Measurements from ENCODE around the gene CACNG7. TPM values are rescaled to one million over a fixed set of nuclear protein-coding genes. Genes with fewer than 3 reads are reported as not detected.

Gene CACNG7, protein sequence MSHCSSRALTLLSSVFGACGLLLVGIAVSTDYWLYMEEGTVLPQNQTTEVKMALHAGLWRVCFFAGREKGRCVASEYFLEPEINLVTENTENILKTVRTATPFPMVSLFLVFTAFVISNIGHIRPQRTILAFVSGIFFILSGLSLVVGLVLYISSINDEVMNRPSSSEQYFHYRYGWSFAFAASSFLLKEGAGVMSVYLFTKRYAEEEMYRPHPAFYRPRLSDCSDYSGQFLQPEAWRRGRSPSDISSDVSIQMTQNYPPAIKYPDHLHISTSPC
- total RNA-seq (not detected), total RNA-seq (0 to 0.14 (median 0) reads per million in 29 experiments)
- total RNA-seq (2013), result not detected

DNA sequence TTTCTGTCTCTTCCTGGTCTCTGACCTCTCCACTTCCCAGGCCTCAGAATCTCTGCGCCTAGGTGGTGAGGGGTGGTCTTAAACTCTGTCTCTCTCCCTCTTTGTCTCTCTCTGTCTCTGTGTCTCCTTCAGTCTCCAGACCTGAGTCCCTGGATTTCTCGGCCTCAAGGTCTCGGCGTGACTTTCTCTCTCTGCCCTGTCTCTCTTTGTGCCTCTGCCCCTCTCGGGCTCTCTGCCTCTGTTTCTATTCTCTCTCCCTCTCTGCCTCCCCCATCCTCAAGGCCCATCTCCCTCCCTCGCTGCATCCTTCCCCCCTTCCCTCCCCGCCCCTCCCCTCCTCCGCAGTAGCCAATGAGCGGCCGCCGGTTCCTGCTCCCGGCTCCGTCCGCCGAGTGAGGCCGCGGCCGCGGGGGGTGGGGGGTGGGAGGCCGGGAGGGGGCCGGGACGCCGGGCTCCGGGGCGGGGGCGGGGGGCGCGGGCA, at the start of gene CACNG7:
Gene CACNG7 (plus strand): TSS at position 344 of the 481 bp plus-strand sequence. CDS start 3,554 bp downstream, outside the sequence.
- ChIA-PET CTCF (no interaction called here), POLR2A (no interaction called here)
- H3K27ac ChIP-seq (ENCODE audit: low read length), result no peak within 1 kb of the TSS
- H3K36me3 ChIP-seq (ENCODE audit: control insufficient read depth in 2 of 2, extremely low read depth in 1 of 2, insufficient read depth in 1 of 2, low read length in 1 of 2), result no peaks in the 10 kb centered on the region
- H3K4me3 Mint-ChIP-seq, result peak within 1 kb of the TSS; percentile 14 to 68 (median 26)
- H3K9me3 ChIP-seq, result no peaks in the 10 kb centered on the region
- DNase-seq (no peak), ATAC-seq (replicated peaks in 1 of 4) (no peak)
- 5% methylated on average over 6 of the region's 28 CpGs for WGBS (ENCODE audit: insufficient coverage)
- peak within 1 kb of the TSS in 1 of 2 donors; percentile 63 for H3K27ac Mint-ChIP-seq
- H3K4me3 ChIP-seq (ENCODE audit: control insufficient read depth in 1 of 2, extremely low read depth in 1 of 2, low read length in 1 of 2), result peak within 1 kb of the TSS in 1 of 2 donors; percentile 46
- peaks cover 0 to 33% of the 10 kb centered on the region in 2 experiments for H3K4me1 ChIP-seq (ENCODE audit: control insufficient read depth in 1 of 2, extremely low read depth in 1 of 2, insufficient read depth in 2 of 2, low read length in 2 of 2)
- peaks cover 29 to 46% (median 39%) of the 10 kb centered on the region in 3 donors for H3K4me1 Mint-ChIP-seq
- peaks cover 9 to 85% of the 10 kb centered on the region in 2 experiments for H3K27me3 ChIP-seq (replicated peaks in 1 of 2; ENCODE audit: control insufficient read depth in 2 of 2, extremely low read depth in 1 of 2, insufficient read depth in 2 of 2, low read length in 1 of 2)
- peaks cover 82 to 86% of the 10 kb centered on the region in 2 donors for H3K27me3 Mint-ChIP-seq
- H3K36me3 Mint-ChIP-seq, result no peaks in the 10 kb centered on the region
- peaks cover 0 to 4% (median 0%) of the 10 kb centered on the region in 3 donors for H3K9me3 Mint-ChIP-seq

- no peak for DNase-seq
- 92% methylated on average over 4 of the region's 6 CpGs for WGBS (ENCODE audit: insufficient coverage)
- Histone ChIP-seq H3K4me3 (ENCODE audit: control insufficient read depth in 1 of 2, extremely low read depth in 1 of 2, low read length in 1 of 2) (no peak overlapping the region), H3K27me3 (replicated peaks in 1 of 2; ENCODE audit: control insufficient read depth in 2 of 2, extremely low read depth in 1 of 2, insufficient read depth in 2 of 2, low read length in 1 of 2) (peaks cover 0 to 3% of the 10 kb centered on the region in 2 experiments), H3K36me3 (ENCODE audit: control insufficient read depth in 2 of 2, extremely low read depth in 1 of 2, insufficient read depth in 1 of 2, low read length in 1 of 2) (no peaks in the 10 kb centered on the region), H3K27ac (ENCODE audit: low read length) (no peak overlapping the region), H3K9me3 (no peaks in the 10 kb centered on the region), H3K4me1 (ENCODE audit: control insufficient read depth in 1 of 2, extremely low read depth in 1 of 2, insufficient read depth in 2 of 2, low read length in 2 of 2) (peaks cover 10 to 35% of the 10 kb centered on the region in 2 experiments)
- CTCF ChIA-PET, result no interaction called here
- Mint-ChIP-seq H3K27me3 (no peaks in the 10 kb centered on the region), H3K4me3 (no peak overlapping the region), H3K36me3 (no peaks in the 10 kb centered on the region), H3K4me1 (peaks cover 19 to 26% (median 25%) of the 10 kb centered on the region in 3 donors), H3K27ac (no peak overlapping the region), H3K9me3 (no peaks in the 10 kb centered on the region)
- POLR2A ChIA-PET, result no interaction called here
- ATAC-seq (replicated peaks in 1 of 4), result no peak
These were observed 44.7 kb upstream of the CACNG7 start for GRCh38 chr19:53864308-53864836.

DNA sequence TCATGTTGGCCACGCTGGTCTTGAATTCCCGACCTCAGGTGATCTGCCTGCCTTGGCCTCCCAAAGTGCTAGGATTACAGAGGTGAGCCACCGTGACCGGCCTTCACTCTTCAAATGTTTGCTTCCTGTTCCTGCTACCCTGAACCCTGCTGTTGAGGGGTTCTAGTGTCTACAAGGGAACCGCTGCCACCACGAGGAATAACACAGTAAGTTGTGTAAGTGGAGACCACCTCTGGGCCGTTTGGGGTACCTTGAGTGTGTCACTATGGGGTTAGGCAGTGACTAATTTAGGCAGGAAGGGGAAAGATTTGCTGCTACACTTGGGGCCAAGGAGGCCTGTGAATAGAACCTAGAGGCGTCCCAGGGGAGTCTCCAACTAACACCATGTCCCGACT, 43.6 kb upstream of the CACNG7 start:
- WGBS (ENCODE audit: insufficient coverage), result 57% methylated on average over 4 of the region's 9 CpGs
- Mint-ChIP-seq H3K4me3 (peak overlapping the region; percentile 81 to 99 (median 96)), H3K4me1 (peaks cover 23 to 30% (median 29%) of the 10 kb centered on the region in 3 donors), H3K36me3 (no peaks in the 10 kb centered on the region), H3K9me3 (no peaks in the 10 kb centered on the region), H3K27me3 (no peaks in the 10 kb centered on the region), H3K27ac (peak overlapping the region; percentile 81 to 97)
- ChIA-PET POLR2A (no interaction called here), CTCF (interaction anchor here in 1 of 2 donors (0.5 to 1.2 kb wide), 2 partner anchors 12 to 406 kb away, joined by 3 to 6 read pairs; no protein-coding TSS in a partner anchor)
- DNase-seq (no peak), ATAC-seq (replicated peaks in 1 of 4) (no peak)
- Histone ChIP-seq H3K27me3 (replicated peaks in 1 of 2; ENCODE audit: control insufficient read depth in 2 of 2, extremely low read depth in 1 of 2, insufficient read depth in 2 of 2, low read length in 1 of 2) (peaks cover 0 to 3% of the 10 kb centered on the region in 2 experiments), H3K27ac (ENCODE audit: low read length) (peak overlapping the region; percentile 99), H3K4me1 (ENCODE audit: control insufficient read depth in 1 of 2, extremely low read depth in 1 of 2, insufficient read depth in 2 of 2, low read length in 2 of 2) (peaks cover 13 to 44% of the 10 kb centered on the region in 2 experiments), H3K9me3 (no peaks in the 10 kb centered on the region), H3K4me3 (ENCODE audit: control insufficient read depth in 1 of 2, extremely low read depth in 1 of 2, low read length in 1 of 2) (peak overlapping the region in 1 of 2 donors; percentile 75), H3K36me3 (ENCODE audit: control insufficient read depth in 2 of 2, extremely low read depth in 1 of 2, insufficient read depth in 1 of 2, low read length in 1 of 2) (peaks cover under 1 to 2% of the 10 kb centered on the region in 2 donors)

DNA sequence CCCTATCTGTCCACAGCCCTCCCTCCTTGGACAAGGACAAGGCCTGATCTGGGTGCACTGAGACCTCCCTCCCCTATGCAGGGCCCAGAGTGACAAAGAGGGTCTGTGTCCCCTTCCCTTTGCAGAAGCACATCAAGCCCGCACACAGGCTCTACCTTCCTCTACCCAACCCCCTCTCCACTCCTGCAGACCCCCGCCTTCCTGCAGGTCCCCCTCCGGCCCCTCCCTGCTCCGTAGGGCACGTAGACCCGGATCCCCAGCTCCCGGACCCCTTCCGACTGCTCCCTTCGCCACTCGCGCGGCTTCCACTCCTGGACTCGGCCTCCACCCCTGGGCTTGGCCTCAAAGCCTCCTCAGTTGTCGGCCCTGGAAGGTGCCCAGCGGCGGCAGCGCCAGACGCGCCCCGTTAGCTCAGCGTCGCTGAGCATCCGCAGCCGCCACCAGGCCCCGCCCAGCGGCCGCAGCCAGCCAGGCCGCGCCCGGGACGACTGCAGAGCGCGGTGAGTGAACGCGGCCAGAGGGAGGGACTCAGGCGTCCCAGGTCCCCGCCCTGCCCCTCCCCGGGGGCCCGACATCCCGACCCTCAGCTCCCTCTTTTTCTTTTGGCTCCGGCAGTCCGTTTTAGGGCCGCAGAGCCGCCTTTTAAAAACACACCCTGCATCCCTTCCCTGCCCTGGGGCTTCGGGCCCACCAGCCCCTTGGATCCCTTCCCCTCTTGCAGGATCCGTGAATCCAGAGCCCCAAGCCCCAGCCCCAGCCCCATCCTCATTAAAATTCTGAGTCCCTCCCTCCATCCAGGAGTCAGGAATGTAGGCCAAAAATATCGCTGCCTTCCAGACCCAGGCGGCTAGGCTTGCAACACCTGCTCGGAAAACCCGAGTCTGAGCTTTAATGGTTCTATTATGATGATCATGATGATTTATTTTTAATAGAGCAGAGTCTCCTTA, 42.9 kb upstream of the CACNG7 start:
- peak overlapping the region; percentile 99 for H3K27ac ChIP-seq (ENCODE audit: low read length)
- peaks cover 0 to 3% of the 10 kb centered on the region in 2 experiments for H3K27me3 ChIP-seq (replicated peaks in 1 of 2; ENCODE audit: control insufficient read depth in 2 of 2, extremely low read depth in 1 of 2, insufficient read depth in 2 of 2, low read length in 1 of 2)
- POLR2A ChIA-PET, result interaction anchor here in 1 of 2 donors (0.6 to 1.7 kb wide), 2 partner anchors 14 to 1801 kb away, joined by 3 to 6 read pairs; no protein-coding TSS in a partner anchor
- Mint-ChIP-seq H3K27ac (peak overlapping the region; percentile 95 to 97), H3K36me3 (peaks cover 2% of the 10 kb centered on the region), H3K27me3 (no peaks in the 10 kb centered on the region), H3K4me3 (peak overlapping the region; percentile 96 to 99 (median 96)), H3K9me3 (no peaks in the 10 kb centered on the region), H3K4me1 (peaks cover 30 to 37% (median 36%) of the 10 kb centered on the region in 3 donors)
- peak overlapping the region; percentile 59 to 75 for H3K4me3 ChIP-seq (ENCODE audit: control insufficient read depth in 1 of 2, extremely low read depth in 1 of 2, low read length in 1 of 2)
- DNase-seq (peak in 29 of 35 experiments; percentile 36 to 89 (median 53)), ATAC-seq (replicated peaks in 1 of 4) (peak; percentile 8 to 37 (median 18))
- CTCF ChIA-PET, result interaction anchor here in 1 of 2 donors (0.5 to 1.7 kb wide), 3 partner anchors 13 to 406 kb away, joined by 3 to 6 read pairs (median 4); partner anchors contain the start of gene PRKCG
- peaks cover 4 to 6% of the 10 kb centered on the region in 2 donors for H3K36me3 ChIP-seq (ENCODE audit: control insufficient read depth in 2 of 2, extremely low read depth in 1 of 2, insufficient read depth in 1 of 2, low read length in 1 of 2)
- no peaks in the 10 kb centered on the region for H3K9me3 ChIP-seq
- peaks cover 15 to 51% of the 10 kb centered on the region in 2 experiments for H3K4me1 ChIP-seq (ENCODE audit: control insufficient read depth in 1 of 2, extremely low read depth in 1 of 2, insufficient read depth in 2 of 2, low read length in 2 of 2)
- WGBS (ENCODE audit: insufficient coverage), result 3% methylated on average over 46 of the region's 50 CpGs

DNA sequence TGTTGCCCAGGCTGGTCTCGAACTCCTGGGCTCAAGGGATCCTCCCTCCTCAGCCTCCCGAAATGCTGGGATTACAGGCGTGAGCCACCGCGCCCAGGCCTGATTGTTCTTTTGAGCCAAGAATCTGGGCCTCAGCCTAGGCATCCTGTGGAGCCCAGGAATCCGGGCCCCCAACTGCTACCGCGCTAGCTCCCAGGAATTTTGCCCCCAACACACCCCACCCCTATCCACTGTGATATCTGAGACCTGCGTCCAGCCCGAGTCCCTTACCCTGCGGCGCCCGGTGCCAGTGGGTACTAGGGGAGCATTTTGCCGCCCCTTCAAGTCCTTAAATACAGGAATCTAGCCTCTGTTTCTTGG, 42.2 kb upstream of the CACNG7 start:
- Mint-ChIP-seq H3K36me3 (peaks cover 7% of the 10 kb centered on the region), H3K27me3 (no peaks in the 10 kb centered on the region), H3K4me3 (peak overlapping the region; percentile 96 to 99 (median 96)), H3K9me3 (no peaks in the 10 kb centered on the region), H3K4me1 (peaks cover 36 to 42% (median 42%) of the 10 kb centered on the region in 3 donors), H3K27ac (peak overlapping the region; percentile 95 to 97)
- Histone ChIP-seq H3K27me3 (replicated peaks in 1 of 2; ENCODE audit: control insufficient read depth in 2 of 2, extremely low read depth in 1 of 2, insufficient read depth in 2 of 2, low read length in 1 of 2) (peaks cover 0 to 3% of the 10 kb centered on the region in 2 experiments), H3K9me3 (no peaks in the 10 kb centered on the region), H3K27ac (ENCODE audit: low read length) (peak overlapping the region; percentile 99), H3K4me1 (ENCODE audit: control insufficient read depth in 1 of 2, extremely low read depth in 1 of 2, insufficient read depth in 2 of 2, low read length in 2 of 2) (peaks cover 15 to 57% of the 10 kb centered on the region in 2 experiments), H3K36me3 (ENCODE audit: control insufficient read depth in 2 of 2, extremely low read depth in 1 of 2, insufficient read depth in 1 of 2, low read length in 1 of 2) (peaks cover 4 to 6% of the 10 kb centered on the region in 2 donors), H3K4me3 (ENCODE audit: control insufficient read depth in 1 of 2, extremely low read depth in 1 of 2, low read length in 1 of 2) (peak overlapping the region; percentile 59 to 75)
- no peak for DNase-seq
- no peak for ATAC-seq (replicated peaks in 1 of 4)
- POLR2A ChIA-PET, result interaction anchor here (0.6 to 1.7 kb wide), 7 partner anchors 10 to 583 kb away, joined by 4 to 13 read pairs (median 6); no protein-coding TSS in a partner anchor
- WGBS (ENCODE audit: insufficient coverage), result 72% methylated on average over 10 of the region's 14 CpGs
- CTCF ChIA-PET, result interaction anchor here in 1 of 2 donors (0.5 to 1.7 kb wide), 4 partner anchors 10 to 140 kb away, joined by 3 to 6 read pairs (median 4); partner anchors contain the start of gene PRKCG

Measured in T-cell (primary cell).